HEK293 (cell line): ENCODE results near the gene TSKU.

Experiments
- CTCF ChIP-seq: fragments of 450-650 bp; formaldehyde crosslinking; IDR thresholded peaks from 2 replicates; pipeline ENCODE4 v1.5.1; 2016; ENCODE audit warnings: missing biosample characterization, missing genetic modification characterization
- PBX3 ChIP-seq: sonication (generic); formaldehyde crosslinking; IDR thresholded peaks from 2 replicates; pipeline ENCODE4 v1.8.1; 2022; ENCODE audit warnings: mild to moderate bottlenecking, moderate library complexity, missing genetic modification reagents
- SP2 ChIP-seq: fragments of 450-650 bp; formaldehyde crosslinking; IDR thresholded peaks from 2 replicates; pipeline ENCODE4 v1.5.1; 2016; ENCODE audit warnings: missing biosample characterization, missing genetic modification characterization

GRCh38 chr11:76808171-76808570 is 25.0 kb downstream of the TSKU start:
- no peak for TF ChIP-seq PBX3 (CRISPR knock-in tag)
- no peak for TF ChIP-seq SP2 (tag by site-specific recombination)
- no peak for TF ChIP-seq CTCF
